Lower leg skin (tissue), 4 donors: Measurements from ENCODE around the gene FTL. TPM values are rescaled to one million over a fixed set of nuclear protein-coding genes. Genes with fewer than 3 reads are reported as not detected.
A peak's percentile ranks its signal among the peaks of the same experiment; 100 is the strongest.

Experiments used
- DNase-seq, 2 donors: peaks; one replicate each; pipeline ENCODE4 v3.0.0-alpha.2; 2019; ENCODE audit warnings: low spot score in 2 of 2
- H3K4me3 ChIP-seq: fragments of 200-600 bp; sonication (generic); 2 replicates; pipeline ENCODE4 v1.5.1; 2017; ENCODE audit warnings: mild to moderate bottlenecking, low read depth; ENCODE audit not compliant: poor library complexity, severe bottlenecking
- POLR2A ChIP-seq, 2 donors: fragments of 450-650 bp; IDR thresholded peaks; one replicate each; pipeline ENCODE4 v1.6.1; 2016 to 2017; ENCODE audit warnings: antibody characterized with exemption in 2 of 2, mild to moderate bottlenecking in 1 of 2, moderate library complexity in 1 of 2
- WGBS, 2 donors: methylation state at CpG; one replicate each; pipeline ENCODE4 v1.1.5; 2018; 5-methylcytosine and 5-hydroxymethylcytosine counted together
- intact Hi-C: fragments of 100-400 bp; cut with DNase I; formaldehyde crosslinking; loops from one replicate; pipeline ENCODE4 v1.15.0; 2023; ENCODE audit warnings: low total_unique reads
- total RNA-seq, 4 donors: library from RNA; depleted of rRNA; stranded (reverse); fragments of >200 nt; gene quantifications; one replicate each; pipeline ENCODE4 v1.1.0, GENCODE V29; 2016
- TF ChIP-seq, protein P1 (sequence below), 3 donors: fragments of 450-650 bp; IDR thresholded peaks; one replicate each; pipeline ENCODE4 v1.5.1; 2016; ENCODE audit warnings: antibody characterized with exemption in 3 of 3, mild to moderate bottlenecking in 3 of 3, moderate library complexity in 2 of 3

Gene FTL
- total RNA-seq, 4 donors from 2014 or later, result 1,012 to 1,617 (median 1,174) TPM

DNA sequence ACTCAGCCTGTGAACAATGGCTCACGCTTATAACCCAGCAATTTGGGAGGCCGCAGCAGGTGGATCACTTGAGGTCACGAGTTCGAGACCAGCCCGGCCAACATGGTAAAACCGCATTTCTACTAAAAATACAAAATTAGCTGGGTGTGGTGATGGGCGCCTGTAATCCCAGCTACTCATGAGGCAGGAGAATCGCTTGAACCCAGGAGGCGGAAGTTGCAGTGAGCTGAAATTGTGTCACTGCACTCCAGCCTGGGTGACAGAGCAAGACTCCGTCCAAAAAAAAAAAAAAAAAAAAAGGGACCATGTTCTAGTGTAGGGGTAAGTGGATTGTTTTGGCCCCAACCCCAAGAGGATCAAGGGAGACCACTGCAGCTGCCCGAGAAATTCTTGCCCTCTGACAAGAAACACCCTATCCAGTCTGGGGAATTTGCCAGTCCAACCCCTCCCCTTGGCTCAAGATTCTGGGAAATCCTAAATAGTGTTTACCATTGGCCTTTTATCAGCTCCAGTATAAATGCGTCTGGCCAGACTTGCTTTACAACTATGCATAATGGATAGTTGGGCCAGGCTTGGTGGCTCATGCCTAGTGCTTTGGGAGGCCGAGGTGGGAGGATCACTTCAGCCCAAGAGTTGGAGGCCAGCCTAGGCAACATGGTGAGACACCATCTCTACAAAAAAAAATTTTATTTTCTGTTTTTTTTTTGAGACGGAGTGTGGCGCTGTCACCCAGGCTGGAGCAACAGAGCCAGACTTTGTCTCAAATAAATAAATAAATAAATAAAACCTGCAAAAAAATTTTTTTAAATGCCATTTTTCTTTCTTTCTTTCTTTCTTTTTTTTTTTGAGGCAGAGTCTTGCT is 36.7 kb upstream of the FTL start:
- WGBS, 2 donors, result 65 to 70% methylated on average over 15 of the region's 15 CpGs

DNA sequence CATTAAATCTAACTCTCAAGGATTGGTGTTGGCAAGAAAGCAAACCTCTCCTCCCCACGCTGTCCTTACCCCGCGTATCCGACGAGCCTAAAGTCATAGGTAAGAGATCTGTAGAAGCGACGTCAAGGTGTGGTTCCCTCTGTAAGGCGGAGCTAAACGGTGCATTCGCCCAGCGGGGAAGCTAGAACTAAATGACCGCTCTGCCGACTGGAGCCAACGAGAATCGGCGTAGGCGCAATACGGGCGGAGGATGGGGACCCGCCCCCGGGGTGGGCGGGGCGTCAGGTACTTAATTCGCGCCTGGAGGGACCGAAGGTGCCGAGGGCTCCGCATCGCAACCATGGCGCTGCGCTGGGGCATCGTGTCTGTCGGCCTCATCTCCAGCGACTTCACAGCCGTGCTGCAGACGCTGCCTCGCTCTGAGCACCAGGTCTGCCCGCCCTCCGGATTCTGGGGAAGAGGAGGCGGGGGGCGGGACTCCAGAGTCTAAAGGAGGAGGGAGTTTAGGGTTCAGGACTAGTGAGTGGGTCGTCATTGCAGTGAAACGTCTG is 31.7 kb upstream of the FTL start, which contains the start of gene DHDH:
Gene DHDH, plus strand, starts transcription at position 318 of the 551 bp plus-strand sequence. Its CDS starts 23 bp downstream, at position 341.
- H3K4me3 ChIP-seq, result no peak within 1 kb of the TSS
- DNase-seq, result peak; percentile 57 to 94
- intact Hi-C loops, result no loop called here
- TF ChIP-seq, protein P1, sequence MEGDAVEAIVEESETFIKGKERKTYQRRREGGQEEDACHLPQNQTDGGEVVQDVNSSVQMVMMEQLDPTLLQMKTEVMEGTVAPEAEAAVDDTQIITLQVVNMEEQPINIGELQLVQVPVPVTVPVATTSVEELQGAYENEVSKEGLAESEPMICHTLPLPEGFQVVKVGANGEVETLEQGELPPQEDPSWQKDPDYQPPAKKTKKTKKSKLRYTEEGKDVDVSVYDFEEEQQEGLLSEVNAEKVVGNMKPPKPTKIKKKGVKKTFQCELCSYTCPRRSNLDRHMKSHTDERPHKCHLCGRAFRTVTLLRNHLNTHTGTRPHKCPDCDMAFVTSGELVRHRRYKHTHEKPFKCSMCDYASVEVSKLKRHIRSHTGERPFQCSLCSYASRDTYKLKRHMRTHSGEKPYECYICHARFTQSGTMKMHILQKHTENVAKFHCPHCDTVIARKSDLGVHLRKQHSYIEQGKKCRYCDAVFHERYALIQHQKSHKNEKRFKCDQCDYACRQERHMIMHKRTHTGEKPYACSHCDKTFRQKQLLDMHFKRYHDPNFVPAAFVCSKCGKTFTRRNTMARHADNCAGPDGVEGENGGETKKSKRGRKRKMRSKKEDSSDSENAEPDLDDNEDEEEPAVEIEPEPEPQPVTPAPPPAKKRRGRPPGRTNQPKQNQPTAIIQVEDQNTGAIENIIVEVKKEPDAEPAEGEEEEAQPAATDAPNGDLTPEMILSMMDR (IDR thresholded peaks at IDR 0.05), result no peak
- TF ChIP-seq POLR2A (IDR thresholded peaks at IDR 0.05), result no peak
- 1% methylated on average over 17 to 43 of the region's 43 CpGs for WGBS, 2 donors

More for the DNA sequence above, 36.7 kb upstream of the FTL start:
- intact Hi-C loops, result no loop called here
- no peak for DNase-seq
- H3K4me3 ChIP-seq, result no peak overlapping the region
- no peak for TF ChIP-seq POLR2A (IDR thresholded peaks at IDR 0.05)
- TF ChIP-seq, protein P1 (IDR thresholded peaks at IDR 0.05), result no peak

DNA sequence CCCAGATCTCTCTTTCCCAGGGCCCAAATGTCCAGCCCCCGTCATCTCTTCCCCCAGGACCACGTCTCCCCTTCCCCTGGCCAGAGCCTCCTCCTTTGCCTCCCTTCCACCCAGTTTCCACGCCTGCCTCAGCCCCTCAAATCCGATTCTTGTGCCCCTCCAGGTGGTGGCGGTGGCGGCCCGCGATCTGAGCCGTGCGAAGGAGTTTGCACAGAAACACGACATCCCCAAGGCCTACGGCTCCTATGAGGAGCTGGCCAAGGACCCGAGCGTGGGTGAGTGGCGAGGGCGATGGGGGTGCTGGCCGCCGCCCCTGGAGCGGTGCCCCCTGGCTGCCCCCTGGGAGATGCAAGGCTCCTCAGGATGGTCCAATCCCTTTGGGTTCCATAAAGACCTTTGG is 30.3 kb upstream of the FTL start:
- no peak for DNase-seq
- 85 to 92% methylated on average over 19 of the region's 19 CpGs for WGBS, 2 donors
- intact Hi-C loops, result no loop called here
- H3K4me3 ChIP-seq, result no peak overlapping the region
- TF ChIP-seq, protein P1 (IDR thresholded peaks at IDR 0.05), result no peak
- TF ChIP-seq POLR2A (IDR thresholded peaks at IDR 0.05), result no peak

DNA sequence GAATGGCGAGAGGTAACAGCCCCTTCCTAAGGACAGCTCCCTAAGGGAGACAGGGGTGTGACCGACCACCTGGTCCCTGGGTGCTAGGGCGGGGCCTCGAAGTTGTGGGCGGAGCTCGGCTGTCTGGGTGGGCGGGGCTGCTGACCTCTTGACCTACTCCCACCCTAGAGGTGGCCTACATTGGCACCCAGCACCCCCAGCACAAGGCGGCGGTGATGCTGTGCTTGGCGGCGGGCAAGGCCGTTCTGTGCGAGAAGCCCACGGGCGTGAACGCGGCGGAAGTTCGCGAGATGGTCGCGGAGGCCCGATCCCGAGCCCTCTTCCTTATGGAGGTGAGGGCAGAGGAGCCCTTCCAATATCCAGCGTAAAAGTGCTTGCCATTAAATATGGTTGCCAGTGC is 29.2 kb upstream of the FTL start:
- intact Hi-C loops, result no loop called here
- DNase-seq, result no peak
- 95 to 97% methylated on average over 25 of the region's 25 CpGs for WGBS, 2 donors
- TF ChIP-seq, protein P1 (IDR thresholded peaks at IDR 0.05), result no peak
- no peak for TF ChIP-seq POLR2A (IDR thresholded peaks at IDR 0.05)
- no peak overlapping the region for H3K4me3 ChIP-seq

DNA sequence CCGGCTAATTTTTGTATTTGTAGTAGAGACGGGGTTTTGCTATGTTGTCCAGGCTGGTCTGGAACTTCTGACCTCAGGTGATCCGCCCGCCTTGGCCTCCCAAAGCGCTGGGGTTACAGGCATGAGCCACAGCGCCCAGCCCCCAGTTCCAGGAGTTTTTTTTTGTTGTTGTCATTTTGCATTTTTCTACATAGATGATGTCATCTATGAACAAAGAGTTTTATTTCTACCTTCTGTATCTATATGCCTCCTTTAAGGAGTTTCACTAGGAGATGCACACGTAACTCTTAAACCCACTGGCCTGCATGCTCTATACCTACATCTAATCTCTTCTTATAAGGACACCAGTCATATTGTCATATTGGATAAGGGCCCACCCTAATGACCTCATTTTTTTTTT is 26.9 kb upstream of the FTL start:
- no peak for DNase-seq
- 88 to 89% methylated on average over 7 of the region's 7 CpGs for whole genome bisulfite sequencing, 2 donors
- intact Hi-C loops, result no loop called here
- H3K4me3 ChIP-seq, result no peak overlapping the region
- no peak for TF ChIP-seq POLR2A (IDR thresholded peaks at IDR 0.05)

DNA sequence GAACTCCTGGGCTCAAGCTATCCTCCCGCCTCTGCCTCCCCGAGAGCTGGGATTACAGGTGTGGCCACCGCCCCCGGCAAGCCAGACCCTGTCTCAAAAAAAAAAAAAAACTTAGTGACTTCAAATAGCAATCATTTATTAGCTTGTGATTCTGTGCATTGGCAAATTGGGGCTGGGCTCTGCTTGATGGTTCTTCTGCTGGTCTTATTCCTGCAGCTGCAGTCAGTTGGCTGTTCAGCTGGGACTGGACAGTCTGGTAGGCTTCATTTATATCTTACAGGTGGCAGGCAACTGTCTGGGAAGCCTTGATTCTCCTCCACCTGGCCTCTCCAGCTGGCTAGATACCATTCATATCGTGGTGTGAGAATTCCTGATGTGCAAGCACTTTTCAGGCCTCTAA is 24.2 kb upstream of the FTL start:
- WGBS, 2 donors, result 92 to 99% methylated on average over 5 of the region's 5 CpGs
- DNase-seq, result no peak
- intact Hi-C loops, result no loop called here
- H3K4me3 ChIP-seq, result no peak overlapping the region
- TF ChIP-seq, protein P1 (IDR thresholded peaks at IDR 0.05), result no peak
- TF ChIP-seq POLR2A (IDR thresholded peaks at IDR 0.05), result no peak
